ENCODE results near the gene TMEM18. TPM values are rescaled to one million over a fixed set of nuclear protein-coding genes. Genes with fewer than 3 reads are reported as not detected.

Gene TMEM18
- total and polyA plus RNA-seq, 2 of the 4 experiments (the other 2 are of a cell fraction): 15.2 to 30.2 TPM

DNA sequence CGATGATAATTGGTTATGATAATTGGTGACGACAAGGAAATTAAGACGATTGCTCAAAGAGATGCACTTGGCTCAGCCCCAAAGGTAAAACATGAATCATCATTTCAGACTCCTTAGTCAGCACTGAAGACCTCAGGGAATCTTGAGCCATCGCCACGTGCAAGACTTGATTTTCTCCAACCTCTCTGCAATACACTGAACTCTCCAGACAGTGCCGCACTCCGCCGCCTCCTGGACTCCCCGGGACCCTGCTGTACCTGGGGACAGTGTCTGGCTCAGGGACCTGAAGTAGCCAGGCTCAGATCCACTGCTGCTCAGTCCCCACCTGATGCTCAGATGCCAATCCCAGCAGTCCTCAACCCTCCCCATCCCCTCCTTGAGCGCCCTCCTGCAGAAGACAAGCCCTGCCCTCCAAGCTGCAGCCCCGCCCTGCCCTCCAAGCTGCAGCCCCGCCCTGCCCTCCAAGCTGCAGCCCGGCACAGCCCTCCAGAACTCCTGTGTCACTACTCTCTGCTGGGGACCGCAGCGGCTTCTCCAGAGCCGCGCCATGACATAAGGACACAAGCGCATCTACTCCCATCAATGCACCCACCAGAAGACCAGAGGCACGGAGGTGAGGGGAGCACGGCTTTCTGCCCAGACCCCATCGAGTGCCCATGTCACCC lies 1.1 kb downstream of the TMEM18 start (continued):
- TF ChIP-seq, protein P1, sequence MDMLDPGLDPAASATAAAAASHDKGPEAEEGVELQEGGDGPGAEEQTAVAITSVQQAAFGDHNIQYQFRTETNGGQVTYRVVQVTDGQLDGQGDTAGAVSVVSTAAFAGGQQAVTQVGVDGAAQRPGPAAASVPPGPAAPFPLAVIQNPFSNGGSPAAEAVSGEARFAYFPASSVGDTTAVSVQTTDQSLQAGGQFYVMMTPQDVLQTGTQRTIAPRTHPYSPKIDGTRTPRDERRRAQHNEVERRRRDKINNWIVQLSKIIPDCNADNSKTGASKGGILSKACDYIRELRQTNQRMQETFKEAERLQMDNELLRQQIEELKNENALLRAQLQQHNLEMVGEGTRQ (IDR thresholded peaks at IDR 0.05; ENCODE audit: low read depth, low read length): peak; percentile 10; the same call in 1 of the 2 replicates
- TF ChIP-seq FOS (IDR thresholded peaks at IDR 0.05; ENCODE audit: low read depth, low read length) (peak; percentile 68), MAFK (IDR thresholded peaks at IDR 0.05; ENCODE audit: low read depth, low read length) (peak; percentile 86)

DNA sequence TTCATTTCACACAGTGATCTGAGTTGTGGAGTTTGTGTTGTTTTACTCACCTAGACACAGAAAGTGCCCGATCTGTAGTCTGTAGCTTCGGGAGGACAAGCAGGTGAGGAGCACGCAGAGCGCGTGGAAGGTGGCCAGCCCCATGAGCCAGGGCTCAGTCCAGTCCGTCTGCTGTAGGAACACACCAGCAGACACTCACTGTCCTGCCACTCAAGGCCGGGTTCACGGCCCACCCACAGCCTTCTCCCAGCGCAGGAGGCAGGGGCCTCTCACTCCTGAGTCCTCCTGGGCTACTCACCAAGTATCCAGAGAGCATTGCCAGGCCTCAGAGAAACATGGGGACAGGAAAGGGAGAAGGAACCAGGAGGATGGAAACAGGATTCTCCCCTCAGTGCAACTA lies 1.7 kb downstream of the TMEM18 start:
- peak overlapping the region; percentile 6; the same call in 1 of the 2 replicates for H3K9ac ChIP-seq (ENCODE audit: low read depth, low read length)
- H3K14ac ChIP-seq (replicated peaks; ENCODE audit: low read depth, low read length): peak overlapping the region; percentile 53
- H2AK5ac ChIP-seq (ENCODE audit: low read depth, low read length): peak overlapping the region; percentile 89
- dilution Hi-C loops (cut with HindIII; ENCODE audit: low sequenced_read_pairs, unreplicated experiment): no loop called here
- peak overlapping the region; percentile 94 for H2BK5ac ChIP-seq (ENCODE audit: low read depth, low read length, poor library complexity, severe bottlenecking)
- no TSS peak for BruUV-seq (replicated peaks)
- H2AK9ac ChIP-seq (replicated peaks; ENCODE audit: low read depth, low read length, poor library complexity): peak overlapping the region; percentile 74
- H3K27me3 ChIP-seq (ENCODE audit: control insufficient read depth, insufficient read depth, low read length): no peaks in the 10 kb centered on the region
- no peaks in the 10 kb centered on the region; the same call in 1 of the 2 replicates for H4K20me1 ChIP-seq (ENCODE audit: insufficient read depth, low read length)
- H2BK15ac ChIP-seq (ENCODE audit: low read depth, low read length): peak overlapping the region; percentile 54; the same call in 1 of the 3 replicates
- 0 out of 2 replicates have a peak overlapping the region, but pooled peaks have one; percentile 18 for H3K56ac ChIP-seq (ENCODE audit: extremely low read depth, insufficient read depth, low read length)
- peak overlapping the region; percentile 82 for H4K91ac ChIP-seq (ENCODE audit: insufficient read depth, low read depth, low read length)
- peak overlapping the region; percentile 82 for H3K4ac ChIP-seq (ENCODE audit: low read depth, low read length)
- peak overlapping the region; percentile 74 for H2AFZ ChIP-seq (replicated peaks; ENCODE audit: low read length, poor library complexity)
- H2BK20ac ChIP-seq (ENCODE audit: low read depth, low read length): peak overlapping the region; percentile 89
- H2BK120ac ChIP-seq (ENCODE audit: low read depth, low read length): peak overlapping the region; percentile 92
- H3K79me1 ChIP-seq (ENCODE audit: low read depth in 1 of 2, low read length in 2 of 2): peaks cover 14 to 34% of the 10 kb centered on the region in 2 experiments; a peak in 3 of 4 replicates
- H3K9me1 ChIP-seq (ENCODE audit: insufficient read depth, low read length): peaks cover 15% of the 10 kb centered on the region
- ATAC-seq (ENCODE audit: low read depth) (no peak), DNase-seq (peak; percentile 23)
- POLR2A ChIA-PET (ENCODE audit: unreplicated experiment): no interaction called here
- peak overlapping the region; percentile 42; the same call in 1 of the 2 replicates for H4K5ac ChIP-seq (ENCODE audit: low read depth, low read length)
- H3K18ac ChIP-seq (ENCODE audit: low read depth, low read length): peak overlapping the region; percentile 34; the same call in 1 of the 2 replicates
- H3K9me3 ChIP-seq (ENCODE audit: control insufficient read depth, insufficient read depth, low read length): no peaks in the 10 kb centered on the region
- peak overlapping the region; percentile 97 for H3K4me2 ChIP-seq (ENCODE audit: low read depth, low read length)
- H3K36me3 ChIP-seq (ENCODE audit: control insufficient read depth, insufficient read depth, low read length): 0 out of 2 replicates have a peak, but pooled peaks cover 3% of the 10 kb centered on the region
- peak overlapping the region; percentile 69 for H3K27ac ChIP-seq (ENCODE audit: insufficient read depth, low read length)
- peak overlapping the region; percentile 7 to 68; a peak in 3 of 4 replicates for H4K8ac ChIP-seq (ENCODE audit: low read depth in 2 of 2, low read length in 2 of 2)
- peaks cover 19% of the 10 kb centered on the region for H3K4me1 ChIP-seq (ENCODE audit: control insufficient read depth, insufficient read depth, low read length)
- CTCF ChIA-PET: no interaction called here
- H3K4me3 ChIP-seq (ENCODE audit: insufficient read depth, low read depth, low read length): no peak overlapping the region
- in situ Hi-C loops (cut with MboI; ENCODE audit: low sequenced_read_pairs): loop anchor here (10.0 kb wide), 1 partner anchor 1139 kb away; no protein-coding TSS in a partner anchor
- no peak overlapping the region; the same call in 1 of the 2 replicates for H3K23ac ChIP-seq (ENCODE audit: low read depth, low read length)
- intact Hi-C loops (cut with micrococcal nuclease): loop anchor here (5.0 kb wide), 3 partner anchors 277 to 1067 kb away; partner anchors contain the start of genes ACP1, PXDN, SH3YL1 and SNTG2
- WGBS, 2 experiments (ENCODE audit: extremely low coverage in 2 of 2, insufficient read length in 1 of 2): 93% methylated on average over 3 of the region's 9 CpGs; no CpG with 5 or more reads in 1 of the 2 experiments
- no peak for TF ChIP-seq NFE2L2 (IDR thresholded peaks at IDR 0.05; ENCODE audit: low read depth, low read length)
- no peak for TF ChIP-seq CEBPB (IDR thresholded peaks at IDR 0.05; ENCODE audit: low read depth, low read length)
- no peak for TF ChIP-seq RAD21 (IDR thresholded peaks at IDR 0.05; ENCODE audit: low read length)
- TF ChIP-seq MAFK (IDR thresholded peaks at IDR 0.05; ENCODE audit: low read depth, low read length): no peak
- no peak for TF ChIP-seq BHLHE40 (IDR thresholded peaks at IDR 0.05; ENCODE audit: low read depth, low read length)
- TF ChIP-seq, protein P2, sequence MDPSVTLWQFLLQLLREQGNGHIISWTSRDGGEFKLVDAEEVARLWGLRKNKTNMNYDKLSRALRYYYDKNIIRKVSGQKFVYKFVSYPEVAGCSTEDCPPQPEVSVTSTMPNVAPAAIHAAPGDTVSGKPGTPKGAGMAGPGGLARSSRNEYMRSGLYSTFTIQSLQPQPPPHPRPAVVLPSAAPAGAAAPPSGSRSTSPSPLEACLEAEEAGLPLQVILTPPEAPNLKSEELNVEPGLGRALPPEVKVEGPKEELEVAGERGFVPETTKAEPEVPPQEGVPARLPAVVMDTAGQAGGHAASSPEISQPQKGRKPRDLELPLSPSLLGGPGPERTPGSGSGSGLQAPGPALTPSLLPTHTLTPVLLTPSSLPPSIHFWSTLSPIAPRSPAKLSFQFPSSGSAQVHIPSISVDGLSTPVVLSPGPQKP (IDR thresholded peaks at IDR 0.05; ENCODE audit: borderline replicate concordance, low read depth, low read length): no peak
- TF ChIP-seq RFX5 (IDR thresholded peaks at IDR 0.05; ENCODE audit: low read depth, low read length): no peak
- no peak for TF ChIP-seq MAZ (IDR thresholded peaks at IDR 0.05; ENCODE audit: borderline replicate concordance, low read depth, low read length)
- TF ChIP-seq, protein P3, sequence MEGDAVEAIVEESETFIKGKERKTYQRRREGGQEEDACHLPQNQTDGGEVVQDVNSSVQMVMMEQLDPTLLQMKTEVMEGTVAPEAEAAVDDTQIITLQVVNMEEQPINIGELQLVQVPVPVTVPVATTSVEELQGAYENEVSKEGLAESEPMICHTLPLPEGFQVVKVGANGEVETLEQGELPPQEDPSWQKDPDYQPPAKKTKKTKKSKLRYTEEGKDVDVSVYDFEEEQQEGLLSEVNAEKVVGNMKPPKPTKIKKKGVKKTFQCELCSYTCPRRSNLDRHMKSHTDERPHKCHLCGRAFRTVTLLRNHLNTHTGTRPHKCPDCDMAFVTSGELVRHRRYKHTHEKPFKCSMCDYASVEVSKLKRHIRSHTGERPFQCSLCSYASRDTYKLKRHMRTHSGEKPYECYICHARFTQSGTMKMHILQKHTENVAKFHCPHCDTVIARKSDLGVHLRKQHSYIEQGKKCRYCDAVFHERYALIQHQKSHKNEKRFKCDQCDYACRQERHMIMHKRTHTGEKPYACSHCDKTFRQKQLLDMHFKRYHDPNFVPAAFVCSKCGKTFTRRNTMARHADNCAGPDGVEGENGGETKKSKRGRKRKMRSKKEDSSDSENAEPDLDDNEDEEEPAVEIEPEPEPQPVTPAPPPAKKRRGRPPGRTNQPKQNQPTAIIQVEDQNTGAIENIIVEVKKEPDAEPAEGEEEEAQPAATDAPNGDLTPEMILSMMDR (conservative IDR thresholded peaks at IDR 0.05; ENCODE audit: low read depth, low read length): no peak
- no peak for TF ChIP-seq FOS (IDR thresholded peaks at IDR 0.05; ENCODE audit: low read depth, low read length)

All from IMR-90 (cell line).